Breast epithelium (tissue), 3 donors: ENCODE results near the gene METTL25.

Source experiments
- POLR2A ChIP-seq: fragments of 450-650 bp; IDR thresholded peaks from one replicate; pipeline ENCODE4 v1.6.1; 2016; ENCODE audit warnings: antibody characterized with exemption, mild to moderate bottlenecking, moderate library complexity
- POLR2AphosphoS5 ChIP-seq, 3 donors: sonication (generic); formaldehyde crosslinking; IDR thresholded peaks; one replicate each; pipeline ENCODE4 v1.6.1; 2017; ENCODE audit warnings: antibody characterized with exemption in 3 of 3

GRCh38 chr12:82329508-82329907, 28.8 kb upstream of the METTL25 start:
- TF ChIP-seq POLR2A, result no peak
- TF ChIP-seq POLR2AphosphoS5 (IDR thresholded peaks at IDR 0.05), result no peak
